Stimulated activated CD4-positive, alpha-beta T cell treated with anti-CD3 and anti-CD28 coated beads, TNF-alpha, amount 100 ng/mL, for 4 hours (primary cell): ENCODE data around the gene PKNOX1.
"Not testable (repeated sequence)": the region's sequence is repeated elsewhere in the genome, so short reads cannot be mapped to it uniquely, and the experiment has no call there.

Experiments used
- DNase-seq, 3 experiments: peaks; one replicate each; pipeline ENCODE4 v3.0.0-alpha.2; 2020; ENCODE audit warnings: low read depth in 3 of 3

PKNOX1 gene

DNA sequence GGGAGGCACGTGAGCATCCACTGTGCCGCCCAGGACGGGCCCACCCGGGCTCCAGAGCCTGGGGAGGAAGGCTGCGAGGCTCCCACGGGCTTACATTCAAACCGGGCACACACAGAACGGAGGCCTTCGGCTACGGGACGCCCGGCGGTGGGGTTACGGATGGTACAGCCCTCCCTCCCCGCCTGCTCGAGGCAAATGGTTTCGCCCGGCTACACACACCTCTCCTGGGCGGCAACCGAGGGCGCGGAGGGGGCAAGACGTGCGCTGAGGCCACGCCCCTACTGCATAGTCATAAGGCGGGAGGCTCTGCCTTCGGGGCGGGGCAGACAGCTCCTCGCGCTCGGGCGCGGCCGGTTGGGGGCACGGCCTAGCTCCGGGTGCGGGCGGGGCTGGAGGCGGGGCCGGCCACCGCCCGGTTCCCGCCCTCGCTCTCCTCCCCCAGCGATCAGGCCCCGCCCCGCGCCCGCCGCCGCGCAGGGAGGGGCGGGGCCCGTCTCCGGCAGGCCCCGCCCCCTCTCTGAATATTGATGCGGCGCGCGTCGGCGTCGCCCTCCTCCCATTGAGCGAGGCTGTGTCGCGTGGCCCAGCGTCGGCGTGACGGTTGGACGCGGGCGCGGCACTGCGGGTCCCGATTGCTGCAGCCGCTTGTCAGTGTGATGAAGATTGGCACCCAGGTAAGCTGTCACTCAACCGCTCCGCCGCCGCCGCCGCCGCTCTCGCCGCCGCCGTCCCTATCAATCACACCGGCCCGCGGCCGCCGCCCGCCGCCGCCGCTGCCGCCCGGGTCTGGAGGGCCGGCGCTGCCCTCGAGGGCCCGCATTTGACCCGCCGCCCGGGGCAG is at the start of gene PKNOX1:
Gene PKNOX1 (plus strand): TSS at position 572 of the 841 bp plus-strand sequence. CDS start 29,820 bp downstream, outside the sequence.
- DNase-seq: peak; percentile 98 to 99 (median 98)

GRCh38 chr21:42925114-42925926 is 49.0 kb upstream of the PKNOX1 start, which contains the start of gene ERVH48-1:
ERVH48-1 (minus strand) TSS chr21:42925630; CDS start chr21:42919006, 6,624 bp downstream.
- DNase-seq: no peak

DNA sequence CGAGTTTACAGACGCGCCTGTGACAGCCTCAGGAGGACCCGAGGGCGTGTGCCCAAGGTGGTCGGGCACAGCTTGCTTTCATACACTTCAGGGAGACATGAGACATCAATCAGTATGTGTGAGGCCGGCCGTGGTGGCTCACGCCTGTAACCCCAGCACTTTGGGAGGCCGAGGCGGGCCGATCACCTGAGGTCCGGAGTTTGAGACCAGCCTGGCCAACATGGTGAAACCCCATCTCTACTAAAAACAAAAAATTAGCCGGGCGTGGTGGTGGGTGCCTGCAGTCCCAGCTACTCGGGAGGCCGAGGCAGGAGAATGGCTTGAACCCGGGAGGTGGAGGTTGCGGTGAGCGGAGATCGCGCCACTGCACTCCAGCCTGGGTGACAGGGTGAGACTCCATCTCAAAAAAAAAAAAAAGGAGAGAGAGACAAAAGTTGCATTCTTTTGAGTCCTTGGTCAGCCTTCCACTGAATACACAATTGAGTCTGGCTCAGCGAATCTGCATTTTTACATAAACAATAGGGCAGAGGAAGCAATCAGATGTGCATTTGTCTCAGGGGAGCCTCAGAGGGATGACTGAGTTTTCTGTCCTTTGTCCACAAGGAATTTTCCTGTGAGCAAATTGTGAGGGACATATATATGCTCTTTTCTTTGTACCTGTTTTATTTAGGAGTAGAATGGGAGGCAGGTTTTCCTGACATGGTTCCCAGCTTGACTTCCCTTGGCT is 46.7 kb upstream of the PKNOX1 start:
- not testable (repeated sequence) for DNase-seq

- no peak for DNase-seq
Observed at GRCh38 chr21:42929969-42930368, 44.4 kb upstream of the PKNOX1 start.

- DNase-seq: no peak
Observed at GRCh38 chr21:42931560-42932235, 42.7 kb upstream of the PKNOX1 start.

DNA sequence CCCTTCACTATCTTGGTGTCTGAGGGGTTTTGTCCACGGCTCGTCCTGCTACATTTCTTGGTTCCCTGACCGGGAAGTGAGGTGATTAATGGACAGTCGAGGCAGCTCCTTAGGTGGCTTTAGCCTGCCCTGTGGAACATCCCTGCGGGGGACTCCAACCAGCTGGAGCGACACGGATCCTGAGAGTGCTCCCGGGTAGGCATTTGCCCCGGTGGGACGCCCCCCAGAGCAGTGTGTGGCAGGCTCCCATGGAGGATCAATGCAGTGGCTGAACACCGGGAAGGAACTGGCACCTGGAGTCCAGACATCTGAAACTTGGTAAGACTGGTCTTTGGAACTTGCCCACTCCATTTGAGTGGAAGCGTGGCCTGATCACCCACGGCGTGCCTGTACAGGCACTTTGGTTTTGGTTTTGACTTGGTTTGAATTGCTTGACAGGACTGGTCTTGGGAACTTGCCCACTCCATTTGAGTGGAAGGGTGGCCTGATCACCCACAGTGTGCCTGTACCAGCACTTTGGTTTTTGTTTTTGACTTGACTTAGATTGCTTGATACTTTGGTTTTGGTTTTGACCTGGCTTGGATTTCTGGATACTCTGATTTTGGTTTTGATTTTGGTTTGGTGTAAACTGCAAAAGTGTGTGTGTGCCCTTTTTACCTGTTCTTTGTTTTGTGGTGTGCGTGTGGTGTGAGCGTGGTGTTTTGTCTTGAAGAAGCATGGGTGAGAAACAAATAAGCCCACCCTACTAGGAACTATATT is 41.8 kb upstream of the PKNOX1 start:
- DNase-seq: not testable (repeated sequence)

GRCh38 chr21:42933137-42933970 is 41.0 kb upstream of the PKNOX1 start:
- DNase-seq: not testable (repeated sequence)

DNA sequence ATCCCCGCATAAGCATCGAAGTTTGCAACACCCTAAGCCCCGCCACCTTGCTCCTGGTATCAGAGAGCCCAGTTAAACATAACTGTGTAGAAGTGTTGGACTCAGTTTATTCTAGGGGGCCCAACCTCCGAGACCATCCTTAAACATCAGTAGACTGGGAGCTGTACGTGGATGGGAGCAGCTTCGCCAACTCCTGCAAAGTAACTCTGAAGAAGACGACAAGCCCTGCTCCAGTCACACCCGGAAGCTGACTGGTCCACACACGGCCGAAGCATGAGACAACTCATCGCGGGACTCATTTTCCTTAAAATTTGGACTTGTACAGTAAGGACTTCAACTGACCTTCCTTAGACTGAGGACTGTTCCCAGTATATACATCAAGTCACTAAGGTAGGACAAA is 40.4 kb upstream of the PKNOX1 start:
- DNase-seq: not testable (repeated sequence)

GRCh38 chr21:42936360-42936759 is 38.0 kb upstream of the PKNOX1 start:
- not testable (repeated sequence) for DNase-seq

- DNase-seq: not testable (repeated sequence)
Observed at GRCh38 chr21:42937034-42937940, 37.1 kb upstream of the PKNOX1 start.

- DNase-seq: no peak
Observed at GRCh38 chr21:42937960-42938605, 36.3 kb upstream of the PKNOX1 start.

DNA sequence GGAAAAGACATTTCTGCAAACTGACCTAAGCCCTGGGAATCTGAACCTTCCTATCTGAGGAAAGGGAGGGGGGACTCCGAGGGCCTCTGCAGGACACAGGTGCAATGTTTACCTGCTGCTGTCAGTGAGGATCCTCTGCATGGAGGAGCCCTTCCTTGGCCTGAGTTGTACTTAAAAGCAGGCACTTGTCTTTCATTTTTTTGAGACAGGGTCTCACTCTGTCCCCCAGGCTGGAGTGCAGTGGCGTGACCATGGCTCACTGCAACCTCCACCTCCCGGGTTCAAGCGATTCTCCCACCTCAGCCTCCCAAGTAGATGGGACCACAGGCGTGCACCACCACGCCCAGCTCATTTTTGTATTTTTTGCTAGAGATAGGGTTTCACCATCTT is 35.8 kb upstream of the PKNOX1 start:
- not testable (repeated sequence) for DNase-seq

DNA sequence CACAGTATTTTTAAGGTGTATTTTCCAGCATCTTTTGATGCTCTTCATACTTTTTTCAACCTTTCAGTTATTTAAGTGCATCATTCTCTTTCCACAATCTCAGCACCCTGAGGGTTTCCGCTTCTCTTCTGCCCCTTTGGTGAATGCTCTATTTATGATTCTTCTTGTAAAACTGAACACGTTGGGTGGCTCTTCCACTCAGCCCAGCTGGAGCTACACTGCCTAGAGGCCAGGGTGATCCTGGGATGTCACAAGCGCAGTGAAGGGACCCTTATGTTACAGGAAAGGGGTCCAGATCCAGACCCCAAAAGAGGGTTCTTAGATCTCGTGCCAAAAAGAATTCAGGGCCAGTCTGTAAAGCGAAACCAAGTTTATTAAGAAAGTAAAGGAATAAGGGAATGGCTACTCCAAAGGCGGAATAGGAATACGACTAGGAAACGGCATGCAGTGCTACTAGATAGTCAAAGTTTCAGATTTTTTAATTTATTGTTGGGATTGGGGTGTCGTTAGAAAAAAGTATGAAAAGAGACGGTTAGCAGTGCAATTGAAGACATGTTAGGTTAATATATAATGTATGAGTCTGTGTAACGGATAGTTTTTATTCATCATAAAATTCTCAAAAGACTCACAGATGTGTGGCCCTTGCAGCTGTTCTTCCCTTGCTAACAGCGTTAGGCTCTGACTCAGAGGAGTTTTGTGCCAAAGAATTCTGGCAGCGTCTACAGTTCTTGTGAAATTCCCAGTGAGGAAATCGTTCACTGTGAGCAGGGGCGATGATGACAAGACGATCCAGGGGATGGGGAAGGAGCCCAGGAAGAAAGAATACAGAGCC is 34.6 kb upstream of the PKNOX1 start:
- no peak for DNase-seq

DNA sequence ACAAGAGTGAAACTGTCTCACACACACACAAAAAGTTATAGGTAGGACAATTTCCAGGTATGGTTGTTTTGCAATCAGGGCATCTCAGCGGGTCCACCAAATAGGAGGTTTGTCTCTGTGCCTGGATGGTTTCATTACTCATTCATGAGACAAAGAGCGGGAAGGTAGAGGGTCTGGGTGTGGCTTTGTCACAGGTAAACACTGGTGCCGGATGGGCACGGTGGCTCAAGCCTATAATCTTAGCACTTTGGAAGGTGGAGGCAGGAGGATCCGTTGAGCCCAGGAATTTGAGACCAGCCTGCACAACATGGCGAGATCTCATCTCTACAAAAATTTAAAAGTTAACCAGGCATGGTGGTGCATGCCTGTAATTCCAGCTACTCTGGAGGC is 32.7 kb upstream of the PKNOX1 start:
- DNase-seq: no peak

DNA sequence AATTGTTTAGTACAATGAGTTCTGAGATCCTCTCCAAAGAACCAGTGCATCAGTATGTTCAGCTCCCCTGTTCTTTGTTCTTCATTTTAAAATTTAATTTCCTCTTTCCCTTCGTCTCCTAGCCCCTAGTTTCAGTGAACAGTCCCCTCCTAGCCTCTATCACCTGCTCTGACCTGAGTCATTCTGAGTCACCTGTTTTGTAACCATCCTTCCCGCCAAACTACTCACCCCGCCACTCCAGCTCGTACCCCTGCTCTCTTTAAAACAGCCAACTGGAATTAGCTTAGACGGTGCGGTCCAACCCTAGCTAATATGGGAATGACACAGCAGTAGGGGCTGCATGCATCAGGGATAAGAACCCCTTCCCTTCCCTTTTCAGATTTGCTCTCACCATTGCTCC is 32.1 kb upstream of the PKNOX1 start:
- no peak for DNase-seq

DNA sequence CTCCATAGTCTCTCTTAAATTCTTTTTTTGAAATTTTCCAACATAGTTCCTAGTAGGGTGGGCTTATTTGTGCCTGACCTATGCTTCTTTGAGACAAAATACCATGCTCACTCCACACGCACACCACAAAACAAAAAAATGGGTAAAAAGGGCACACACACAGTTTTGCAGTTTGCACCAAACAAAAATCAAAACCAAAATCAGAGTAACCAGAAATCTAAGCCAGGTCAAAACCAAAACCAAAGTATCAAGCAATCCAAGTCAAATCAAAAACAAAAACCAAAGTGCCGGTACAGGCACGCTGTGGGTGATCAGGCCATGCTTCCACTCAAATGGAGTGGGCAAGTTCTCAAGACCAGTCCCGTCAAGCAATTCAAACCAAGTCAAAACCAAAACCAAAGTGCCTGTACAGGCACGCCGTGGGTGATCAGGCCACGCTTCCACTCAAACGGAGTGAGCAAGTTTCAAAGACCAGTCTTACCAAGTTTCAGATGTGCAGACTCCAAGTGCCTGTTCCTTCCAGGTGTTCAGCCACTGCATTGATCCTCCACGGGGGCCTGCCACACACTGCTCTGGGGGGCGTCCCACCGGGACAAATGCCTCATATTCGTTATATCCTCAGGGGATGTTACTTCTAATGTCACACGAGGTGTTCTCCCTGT is 25.1 kb upstream of the PKNOX1 start:
- DNase-seq: not testable (repeated sequence)

GRCh38 chr21:42951193-42951592 is 23.2 kb upstream of the PKNOX1 start:
- DNase-seq: not testable (repeated sequence)
